Endothelial cell of umbilical vein (primary cell): ENCODE data around the gene CEP104.

Source experiments
- CTCF ChIP-seq, 2 donors: IDR thresholded peaks; 1 replicate in 1 of 2; 2 replicates in 1 of 2; pipeline ENCODE4 v1.5.1; 2011; ENCODE audit warnings: low read length in 2 of 2, mild to moderate bottlenecking in 2 of 2, moderate library complexity in 2 of 2, control low read depth in 1 of 2, inconsistent platforms in 1 of 2, low read depth in 1 of 2; ENCODE audit not compliant: insufficient read depth in 1 of 2; ENCODE audit errors: extremely low read depth in 1 of 2
- EZH2 ChIP-seq: IDR thresholded peaks from 2 replicates; pipeline ENCODE4 v1.6.1; 2012; ENCODE audit warnings: borderline replicate concordance, low read depth, mild to moderate bottlenecking, moderate library complexity, low read length, inconsistent platforms; ENCODE audit not compliant: severe bottlenecking
- JUN ChIP-seq: IDR thresholded peaks from 2 replicates; pipeline ENCODE4 v1.6.1; 2011; ENCODE audit warnings: borderline replicate concordance, low read depth; ENCODE audit not compliant: insufficient read length, insufficient read depth
- POLR2A ChIP-seq: IDR thresholded peaks from 2 replicates; pipeline ENCODE4 v1.6.1; 2012; ENCODE audit warnings: low read depth, mild to moderate bottlenecking, control low read depth, low read length
- POLR2AphosphoS5 ChIP-seq: IDR thresholded peaks from 2 replicates; pipeline ENCODE4 v1.6.1; 2012; ENCODE audit warnings: low read depth, mild to moderate bottlenecking, control low read depth, low read length, moderate library complexity; ENCODE audit not compliant: insufficient read depth

GRCh38 chr1:3896396-3897000, 39.5 kb upstream of the CEP104 start:
- TF ChIP-seq CTCF (IDR thresholded peaks at IDR 0.05; ENCODE audit: extremely low read depth in 1 of 2, insufficient read depth in 1 of 2, low read depth in 1 of 2, low read length in 2 of 2) (no peak), POLR2AphosphoS5 (no peak), POLR2A (no peak), EZH2 (no peak), JUN (no peak)
